ENCODE data around the gene RTN4IP1.
"Not testable (repeated sequence)": the region's sequence is repeated elsewhere in the genome, so short reads cannot be mapped to it uniquely, and the experiment has no call there.

The RTN4IP1 gene

GRCh38 chr6:106581468-106581867, 47.8 kb downstream of the RTN4IP1 start:
- DNase-seq (ENCODE audit: low spot score) = no peak

- DNase-seq (ENCODE audit: low spot score) = no peak
Observed at GRCh38 chr6:106579281-106579680, 50.0 kb downstream of the RTN4IP1 start.

- DNase-seq (ENCODE audit: low spot score) = peak; percentile 82
Observed at GRCh38 chr6:106574741-106575458, 54.4 kb downstream of the RTN4IP1 start.

- no peak for DNase-seq (ENCODE audit: low spot score)
Observed at GRCh38 chr6:106572875-106573585, 56.3 kb downstream of the RTN4IP1 start.

GRCh38 chr6:106572436-106572835, 56.9 kb downstream of the RTN4IP1 start:
- DNase-seq (ENCODE audit: low spot score) = no peak

- DNase-seq (ENCODE audit: low spot score) = no peak
Observed at GRCh38 chr6:106569428-106569827, 59.9 kb downstream of the RTN4IP1 start.

GRCh38 chr6:106568530-106568929, 60.8 kb downstream of the RTN4IP1 start:
- no peak for DNase-seq (ENCODE audit: low spot score)

- DNase-seq (ENCODE audit: low spot score) = no peak
Observed at GRCh38 chr6:106564476-106564875, 64.8 kb downstream of the RTN4IP1 start.

GRCh38 chr6:106563614-106564013, 65.7 kb downstream of the RTN4IP1 start:
- DNase-seq (ENCODE audit: low spot score) = no peak

- DNase-seq (ENCODE audit: low spot score) = no peak
Observed at GRCh38 chr6:106561686-106562405, 67.5 kb downstream of the RTN4IP1 start.

- DNase-seq (ENCODE audit: low spot score) = no peak
Observed at GRCh38 chr6:106560996-106561685, 68.2 kb downstream of the RTN4IP1 start.

- DNase-seq (ENCODE audit: low spot score) = not testable (repeated sequence)
Observed at GRCh38 chr6:106559659-106560058, 69.6 kb downstream of the RTN4IP1 start.

GRCh38 chr6:106558364-106558763, 70.9 kb downstream of the RTN4IP1 start:
- no peak for DNase-seq (ENCODE audit: low spot score)

GRCh38 chr6:106557837-106558236, 71.5 kb downstream of the RTN4IP1 start:
- DNase-seq (ENCODE audit: low spot score) = no peak

GRCh38 chr6:106556368-106556960, 72.8 kb downstream of the RTN4IP1 start:
- no peak for DNase-seq (ENCODE audit: low spot score)

GRCh38 chr6:106555767-106556166, 73.5 kb downstream of the RTN4IP1 start:
- no peak for DNase-seq (ENCODE audit: low spot score)

GRCh38 chr6:106553440-106553839, 75.9 kb downstream of the RTN4IP1 start:
- DNase-seq (ENCODE audit: low spot score) = peak; percentile 43

GRCh38 chr6:106551155-106551554, 78.1 kb downstream of the RTN4IP1 start:
- DNase-seq (ENCODE audit: low spot score) = no peak

- DNase-seq (ENCODE audit: low spot score) = no peak
Observed at GRCh38 chr6:106549521-106549920, 79.8 kb downstream of the RTN4IP1 start.

GRCh38 chr6:106548926-106549455, 80.3 kb downstream of the RTN4IP1 start:
- DNase-seq (ENCODE audit: low spot score) = not testable (repeated sequence)

GRCh38 chr6:106547601-106548453, 81.5 kb downstream of the RTN4IP1 start:
- DNase-seq (ENCODE audit: low spot score) = no peak

Data from kidney tubule cell (primary cell).